Activated B cell treated with CpG ODN at 0.5 μM for 24 hours (primary cell): ENCODE measurements around the gene HYDIN. TPM values are rescaled to one million over a fixed set of nuclear protein-coding genes. Genes with fewer than 3 reads are reported as not detected.

Experiments used
- ATAC-seq: fragments of 200-7000 bp; cut with Tn5 transposase; one replicate; pipeline ENCODE4 v1.10.0; 2021; ENCODE audit warnings: low read depth, mild to moderate bottlenecking, moderate library complexity
- CTCF ChIA-PET: fragments of 350-600 bp; sonication (Branson Sonifier 250); formaldehyde crosslinking; loops from one replicate; lab custom pipeline; 2021; ENCODE audit warnings: antibody characterized with exemption; lab: Charles Lee
- POLR2A ChIA-PET: fragments of 350-600 bp; sonication (Branson Sonifier 250); formaldehyde crosslinking; loops from one replicate; lab custom pipeline; 2021; ENCODE audit warnings: antibody characterized with exemption; lab: Charles Lee
- DNase-seq: peaks from one replicate; pipeline ENCODE4 v3.0.0; 2022
- H3K27ac Mint-ChIP-seq: one replicate; pipeline ENCODE4 v1.8.0; 2020; ENCODE audit warnings: mixed read lengths
- H3K27me3 Mint-ChIP-seq: one replicate; pipeline ENCODE4 v1.8.0; 2021; ENCODE audit warnings: mixed read lengths
- H3K36me3 Mint-ChIP-seq: one replicate; pipeline ENCODE4 v1.8.0; 2021; ENCODE audit warnings: low read depth, mixed read lengths
- H3K4me1 Mint-ChIP-seq: one replicate; pipeline ENCODE4 v1.8.0; 2021; ENCODE audit warnings: mixed read lengths
- H3K4me3 Mint-ChIP-seq: one replicate; pipeline ENCODE4 v1.8.0; 2020; ENCODE audit warnings: mild to moderate bottlenecking, mixed read lengths
- H3K9me3 Mint-ChIP-seq: one replicate; pipeline ENCODE4 v1.8.0; 2020; ENCODE audit warnings: mixed read lengths
- intact Hi-C: fragments of 100-400 bp; cut with micrococcal nuclease; formaldehyde crosslinking; loops from one replicate; pipeline ENCODE4 v1.15.1; 2024
- total RNA-seq: library from RNA; stranded (reverse); gene quantifications from 2 replicates; pipeline ENCODE4 v1.2.3, GENCODE V29; 2022
- TF ChIP-seq, protein P1 (sequence below): fragments of 200-600 bp; IDR thresholded peaks from one replicate; pipeline ENCODE4 v1.8.0; 2022; ENCODE audit warnings: antibody characterized with exemption, mild to moderate bottlenecking

HYDIN gene
- total RNA-seq, 1 donor from 2014 or later, result not detected

DNA sequence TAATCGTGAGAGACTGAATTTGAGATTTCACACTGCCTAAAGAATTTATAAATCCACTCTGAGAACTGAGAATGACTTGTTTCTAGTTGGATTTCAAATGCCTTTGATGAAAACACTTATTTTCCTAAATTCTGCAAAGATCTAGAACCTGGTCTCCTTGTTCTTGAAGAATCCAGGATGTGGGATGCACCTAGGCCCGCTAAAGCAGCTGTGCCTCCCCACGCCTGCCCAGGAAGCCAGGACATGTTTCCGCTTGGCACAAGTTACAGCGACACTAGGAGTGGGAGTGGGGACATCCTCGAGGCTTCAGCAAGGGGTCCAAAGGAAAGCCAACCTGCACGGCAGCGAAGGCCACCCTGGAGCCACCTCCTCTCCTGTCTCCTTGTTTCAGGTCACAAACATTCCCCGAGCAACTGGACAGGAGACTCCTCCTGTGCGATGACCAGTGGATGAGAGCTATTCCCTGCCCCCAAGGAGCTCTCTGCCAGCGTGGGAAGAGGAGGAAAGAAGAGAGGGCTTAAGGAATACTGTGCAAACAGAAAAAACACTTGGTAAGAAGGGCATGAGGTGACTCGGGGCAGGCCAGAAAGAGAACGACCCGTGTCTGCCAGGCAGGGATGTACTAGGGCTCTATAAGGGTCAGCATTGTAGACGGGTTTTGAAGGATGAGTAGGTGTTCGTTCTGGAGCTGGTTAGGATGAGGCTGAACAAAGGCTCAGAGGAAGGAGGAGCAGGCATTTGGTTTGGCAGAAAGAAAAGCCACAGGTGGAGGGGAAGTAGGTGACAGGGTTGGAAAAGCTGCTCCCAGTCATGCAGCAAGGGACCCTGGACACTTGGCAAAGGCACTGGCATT lies 440.7 kb downstream of the HYDIN start:
- H3K9me3 Mint-ChIP-seq, result no peaks in the 10 kb centered on the region
- no peaks in the 10 kb centered on the region for H3K27me3 Mint-ChIP-seq
- DNase-seq, result no peak
- peaks cover 52% of the 10 kb centered on the region for H3K36me3 Mint-ChIP-seq
- peaks cover 17% of the 10 kb centered on the region for H3K4me1 Mint-ChIP-seq
- H3K4me3 Mint-ChIP-seq, result no peak overlapping the region
- POLR2A ChIA-PET, result no interaction called here
- TF ChIP-seq, protein P1, sequence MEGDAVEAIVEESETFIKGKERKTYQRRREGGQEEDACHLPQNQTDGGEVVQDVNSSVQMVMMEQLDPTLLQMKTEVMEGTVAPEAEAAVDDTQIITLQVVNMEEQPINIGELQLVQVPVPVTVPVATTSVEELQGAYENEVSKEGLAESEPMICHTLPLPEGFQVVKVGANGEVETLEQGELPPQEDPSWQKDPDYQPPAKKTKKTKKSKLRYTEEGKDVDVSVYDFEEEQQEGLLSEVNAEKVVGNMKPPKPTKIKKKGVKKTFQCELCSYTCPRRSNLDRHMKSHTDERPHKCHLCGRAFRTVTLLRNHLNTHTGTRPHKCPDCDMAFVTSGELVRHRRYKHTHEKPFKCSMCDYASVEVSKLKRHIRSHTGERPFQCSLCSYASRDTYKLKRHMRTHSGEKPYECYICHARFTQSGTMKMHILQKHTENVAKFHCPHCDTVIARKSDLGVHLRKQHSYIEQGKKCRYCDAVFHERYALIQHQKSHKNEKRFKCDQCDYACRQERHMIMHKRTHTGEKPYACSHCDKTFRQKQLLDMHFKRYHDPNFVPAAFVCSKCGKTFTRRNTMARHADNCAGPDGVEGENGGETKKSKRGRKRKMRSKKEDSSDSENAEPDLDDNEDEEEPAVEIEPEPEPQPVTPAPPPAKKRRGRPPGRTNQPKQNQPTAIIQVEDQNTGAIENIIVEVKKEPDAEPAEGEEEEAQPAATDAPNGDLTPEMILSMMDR, result no peak
- CTCF ChIA-PET, result no interaction called here
- no peak overlapping the region for H3K27ac Mint-ChIP-seq
- intact Hi-C loops, result no loop called here
- no peak for ATAC-seq

GRCh38 chr16:70788668-70789594 lies 441.6 kb downstream of the HYDIN start:
- no peak overlapping the region for H3K4me3 Mint-ChIP-seq
- H3K9me3 Mint-ChIP-seq, result no peaks in the 10 kb centered on the region
- H3K27ac Mint-ChIP-seq, result no peak overlapping the region
- DNase-seq, result no peak
- CTCF ChIA-PET, result no interaction called here
- intact Hi-C loops, result no loop called here
- TF ChIP-seq, protein P1, result no peak
- H3K36me3 Mint-ChIP-seq, result peaks cover 61% of the 10 kb centered on the region
- ATAC-seq, result no peak
- H3K27me3 Mint-ChIP-seq, result no peaks in the 10 kb centered on the region
- POLR2A ChIA-PET, result no interaction called here
- peaks cover 13% of the 10 kb centered on the region for H3K4me1 Mint-ChIP-seq

GRCh38 chr16:70786020-70786755 lies 444.3 kb downstream of the HYDIN start:
- POLR2A ChIA-PET, result no interaction called here
- DNase-seq (no peak), ATAC-seq (no peak)
- intact Hi-C loops, result no loop called here
- CTCF ChIA-PET, result no interaction called here
- Mint-ChIP-seq H3K36me3 (peaks cover 89% of the 10 kb centered on the region), H3K9me3 (no peaks in the 10 kb centered on the region), H3K27me3 (no peaks in the 10 kb centered on the region), H3K4me3 (no peak overlapping the region), H3K4me1 (peaks cover 4% of the 10 kb centered on the region), H3K27ac (no peak overlapping the region)
- TF ChIP-seq, protein P1, result no peak

- Mint-ChIP-seq H3K36me3 (peaks cover 95% of the 10 kb centered on the region), H3K9me3 (no peaks in the 10 kb centered on the region), H3K4me3 (no peak overlapping the region), H3K27ac (no peak overlapping the region), H3K4me1 (peaks cover under 1% of the 10 kb centered on the region), H3K27me3 (no peaks in the 10 kb centered on the region)
- intact Hi-C loops, result no loop called here
- DNase-seq (no peak), ATAC-seq (no peak)
- ChIA-PET CTCF (no interaction called here), POLR2A (no interaction called here)
- TF ChIP-seq, protein P1, result no peak
Measured at GRCh38 chr16:70784692-70785555, 445.6 kb downstream of the HYDIN start.
